A549 (cell line): ENCODE measurements around the gene PI4K2A. TPM values are rescaled to one million over a fixed set of nuclear protein-coding genes. Genes with fewer than 3 reads are reported as not detected.
A peak's percentile ranks its signal among the peaks of the same experiment; 100 is the strongest.

ENCODE experiments used
- ATAC-seq, 2 experiments: fragments of 200-7000 bp in 1 of 2; fragments of >200 bp in 1 of 2; cut with Nextera tagmentation in 1 of 2; cut with Tn5 transposase in 1 of 2; 3 replicates each; pipeline versions ENCODE4 v1.8.0 to v1.9.1; 2018 to 2020; ENCODE audit warnings: mild to moderate bottlenecking in 1 of 2, moderate library complexity in 1 of 2
- CTCF ChIA-PET: fragments of 300-600 bp; sonication (Branson Sonifier 250); formaldehyde crosslinking; extraction: SDS; loops from one replicate; lab custom pipeline; 2021; ENCODE audit warnings: antibody characterized with exemption, inconsistent platforms; lab: Yijun Ruan, JAX
- POLR2A ChIA-PET: fragments of 350-600 bp; formaldehyde crosslinking; extraction: SDS; loops from one replicate; lab custom pipeline; 2021; ENCODE audit warnings: antibody characterized with exemption, inconsistent platforms; lab: Yijun Ruan, JAX
- DNase-seq, 2 experiments: peaks; one replicate each; pipeline versions ENCODE4 v3.0.0 to v3.0.0-alpha.2; 2011 to 2016; ENCODE audit warnings: low read depth in 1 of 2, low spot score in 1 of 2
- FAIRE-seq: peaks from 2 replicates; lab custom pipeline; 2011; peaks lifted over from hg19 to GRCh38; lab: Jason Lieb, UNC
- H3K27ac ChIP-seq, 2 experiments: fragments of >200 bp; sonication (Bioruptor Twin); formaldehyde crosslinking; 3 replicates each; pipeline ENCODE4 v1.5.1; 2016 to 2017
- H3K4me1 ChIP-seq: fragments of >200 bp; sonication (Bioruptor Twin); formaldehyde crosslinking; 3 replicates; pipeline ENCODE4 v1.6.1; 2016
- H3K4me2 ChIP-seq: fragments of >200 bp; sonication (Bioruptor Twin); formaldehyde crosslinking; 3 replicates; pipeline ENCODE4 v1.6.1; 2016
- H3K4me3 ChIP-seq: fragments of >200 bp; sonication (Bioruptor Twin); formaldehyde crosslinking; 3 replicates; pipeline ENCODE4 v1.5.1; 2016
- H3K9me3 ChIP-seq: fragments of >200 bp; sonication (Bioruptor Twin); formaldehyde crosslinking; 3 replicates; pipeline ENCODE4 v1.6.1; 2016
- CBX2 ChIP-seq: fragments of 200-600 bp; sonication (generic); IDR thresholded peaks from 2 replicates; pipeline ENCODE4 v1.6.1; 2016; ENCODE audit warnings: low read depth, mild to moderate bottlenecking, borderline replicate concordance
- CEBPB ChIP-seq, 2 experiments: fragments of >200 bp in 1 of 2; sonication (Bioruptor Twin) in 1 of 2; formaldehyde crosslinking in 1 of 2; IDR thresholded peaks; 2 replicates each; pipeline ENCODE4 v1.6.1; 2012 to 2016
- CHD2 ChIP-seq: fragments of 150-350 bp; IDR thresholded peaks from 2 replicates; pipeline ENCODE4 v1.6.1; 2014; ENCODE audit warnings: low read length; ENCODE audit not compliant: partially characterized antibody
- FOSB ChIP-seq: fragments of 250-450 bp; sonication (Bioruptor Pico); IDR thresholded peaks from 2 replicates; pipeline ENCODE4 v1.5.0; 2020; ENCODE audit warnings: mild to moderate bottlenecking, moderate library complexity
- HDAC2 ChIP-seq: fragments of 200-600 bp; sonication (generic); IDR thresholded peaks from 2 replicates; pipeline ENCODE4 v1.6.1; 2016
- HOXB5 ChIP-seq: fragments of 250-450 bp; sonication (Bioruptor Pico); IDR thresholded peaks from 2 replicates; pipeline ENCODE4 v1.5.0; 2020; ENCODE audit warnings: mild to moderate bottlenecking, moderate library complexity
- JUNB ChIP-seq: fragments of >200 bp; sonication (Bioruptor Twin); formaldehyde crosslinking; IDR thresholded peaks from 2 replicates; pipeline ENCODE4 v1.6.1; 2016
- KDM5A ChIP-seq: fragments of 200-600 bp; sonication (generic); IDR thresholded peaks from 2 replicates; pipeline ENCODE4 v1.6.1; 2016; ENCODE audit warnings: antibody characterized with exemption, mild to moderate bottlenecking
- MAZ ChIP-seq: fragments of 150-350 bp; IDR thresholded peaks from 2 replicates; pipeline ENCODE4 v1.6.1; 2014; ENCODE audit warnings: antibody characterized with exemption, low read depth, low read length, borderline replicate concordance
- RNF2 ChIP-seq: fragments of 200-600 bp; sonication (generic); IDR thresholded peaks from 2 replicates; pipeline ENCODE4 v1.6.1; 2016; ENCODE audit warnings: low read depth, mild to moderate bottlenecking, antibody characterized with exemption, moderate library complexity, borderline replicate concordance
- SREBF2 ChIP-seq: fragments of 450-650 bp; IDR thresholded peaks from 2 replicates; pipeline ENCODE4 v1.6.1; 2014; ENCODE audit warnings: mild to moderate bottlenecking, moderate library complexity
- ZC3H11A ChIP-seq: fragments of 450-650 bp; IDR thresholded peaks from 2 replicates; pipeline ENCODE4 v1.6.1; 2014; ENCODE audit warnings: antibody characterized with exemption, mild to moderate bottlenecking
- ZFP36 ChIP-seq: fragments of 450-650 bp; IDR thresholded peaks from 2 replicates; pipeline ENCODE4 v1.6.1; 2014; ENCODE audit warnings: borderline replicate concordance; ENCODE audit not compliant: partially characterized antibody
- WGBS: methylation state at CpG from one replicate; pipeline ENCODE4 v1.1.6; 2017; ENCODE audit errors: missing lambda C conversion rate; 5-methylcytosine and 5-hydroxymethylcytosine counted together
- polyA plus RNA-seq, 4 experiments: library from polyadenylated mRNA; depleted of rRNA in 3 of 4; stranded (reverse); fragments of >200 nt; fragmentation: RNase III in 1 of 4; extraction: RNeasy Plus Mini Kit Qiagen cat#74134 plus additional on column Dnase treatment in 1 of 4; gene quantifications; 2 replicates in 3 of 4; 3 replicates in 1 of 4; pipeline ENCODE4 v1.2.3, GENCODE V29; 2011 to 2017
- TF ChIP-seq, protein P1 (sequence below): IDR thresholded peaks from 2 replicates; pipeline ENCODE4 v1.6.1; 2012; ENCODE audit warnings: low read depth, borderline replicate concordance
- TF ChIP-seq, protein P2 (sequence below): fragments of >200 bp; sonication (Bioruptor Twin); formaldehyde crosslinking; IDR thresholded peaks from 2 replicates; pipeline ENCODE4 v1.6.1; 2016
- TF ChIP-seq, protein P3 (sequence below): IDR thresholded peaks from 2 replicates; pipeline ENCODE4 v1.6.1; 2012
- TF ChIP-seq, protein P4 (sequence below): fragments of 200-600 bp; sonication (generic); IDR thresholded peaks from 2 replicates; pipeline ENCODE4 v1.6.1; 2016; ENCODE audit warnings: antibody characterized with exemption, mild to moderate bottlenecking, moderate library complexity
- TF ChIP-seq, protein P5 (sequence below): IDR thresholded peaks from 2 replicates; pipeline ENCODE4 v1.6.1; 2012

PI4K2A gene
- polyA plus RNA-seq, 2 of the 4 experiments (the other 2 are of a cell fraction): 16.6 TPM

DNA sequence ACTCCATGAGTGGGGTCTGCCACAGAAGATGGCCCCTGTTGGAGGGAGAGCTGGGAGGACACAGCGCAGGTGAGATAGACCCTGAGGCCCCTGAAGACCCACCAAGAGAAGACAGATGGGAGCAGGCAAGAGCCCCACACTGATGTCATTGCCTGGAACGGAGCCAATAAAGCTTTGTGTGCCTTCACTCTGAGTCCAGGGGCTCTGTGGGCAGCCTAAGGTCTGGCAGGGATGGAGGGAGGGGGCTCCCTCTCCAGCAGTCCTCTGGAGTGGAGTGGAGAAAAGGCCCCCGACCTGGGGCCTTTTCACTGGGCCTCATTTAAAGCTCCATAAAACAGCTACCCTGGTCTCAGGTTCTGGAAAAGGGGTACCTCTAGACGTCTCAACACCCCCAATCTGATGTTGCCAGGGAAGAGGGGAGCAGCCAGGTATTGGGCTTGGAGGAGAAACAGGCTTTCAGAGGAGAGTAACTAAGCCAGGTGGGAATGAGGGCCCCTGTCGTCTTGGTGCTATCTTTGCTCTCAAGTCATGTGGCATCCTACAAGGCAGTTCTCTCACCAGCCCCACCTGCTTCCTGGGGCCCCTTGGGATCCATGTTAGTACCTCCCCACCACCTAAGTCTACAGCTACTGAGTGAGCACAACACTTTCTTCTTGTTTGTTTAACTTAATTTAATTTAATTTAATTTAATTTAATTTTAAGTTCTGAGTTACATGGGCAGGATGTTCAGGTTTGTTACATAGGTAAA lies 49.5 kb upstream of the PI4K2A start:
- H3K4me3 ChIP-seq: no peak overlapping the region
- DNase-seq (no peak), FAIRE-seq (no peak), ATAC-seq (no peak)
- H3K9me3 ChIP-seq: no peaks in the 10 kb centered on the region
- 62% methylated on average over 5 of the region's 5 CpGs for WGBS
- H3K4me1 ChIP-seq: peaks cover 10% of the 10 kb centered on the region
- H3K4me2 ChIP-seq: no peak overlapping the region
- TF ChIP-seq CEBPB (IDR thresholded peaks at IDR 0.05) (no peak), HDAC2 (no peak), MAZ (no peak), SREBF2 (no peak), ZFP36 (no peak), KDM5A (no peak), ZC3H11A (no peak), CHD2 (no peak), CBX2 (no peak), HOXB5 (CRISPR knock-in tag) (no peak)
- TF ChIP-seq, protein P1, sequence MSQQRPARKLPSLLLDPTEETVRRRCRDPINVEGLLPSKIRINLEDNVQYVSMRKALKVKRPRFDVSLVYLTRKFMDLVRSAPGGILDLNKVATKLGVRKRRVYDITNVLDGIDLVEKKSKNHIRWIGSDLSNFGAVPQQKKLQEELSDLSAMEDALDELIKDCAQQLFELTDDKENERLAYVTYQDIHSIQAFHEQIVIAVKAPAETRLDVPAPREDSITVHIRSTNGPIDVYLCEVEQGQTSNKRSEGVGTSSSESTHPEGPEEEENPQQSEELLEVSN: no peak
- TF ChIP-seq, protein P2, sequence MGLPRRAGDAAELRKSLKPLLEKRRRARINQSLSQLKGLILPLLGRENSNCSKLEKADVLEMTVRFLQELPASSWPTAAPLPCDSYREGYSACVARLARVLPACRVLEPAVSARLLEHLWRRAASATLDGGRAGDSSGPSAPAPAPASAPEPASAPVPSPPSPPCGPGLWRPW: no peak
- TF ChIP-seq, protein P3, sequence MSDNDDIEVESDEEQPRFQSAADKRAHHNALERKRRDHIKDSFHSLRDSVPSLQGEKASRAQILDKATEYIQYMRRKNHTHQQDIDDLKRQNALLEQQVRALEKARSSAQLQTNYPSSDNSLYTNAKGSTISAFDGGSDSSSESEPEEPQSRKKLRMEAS: no peak
- ChIA-PET POLR2A (no interaction called here), CTCF (interaction anchor here (0.6 to 39.7 kb wide), 5 partner anchors 9 to 109 kb away, joined by 3 to 1048 read pairs (median 3); partner anchors contain the start of genes ANKRD2, C10orf62 and HOGA1)
- peak overlapping the region in 1 of 2 experiments; percentile 32; a peak in 1 of 6 replicates for H3K27ac ChIP-seq

DNA sequence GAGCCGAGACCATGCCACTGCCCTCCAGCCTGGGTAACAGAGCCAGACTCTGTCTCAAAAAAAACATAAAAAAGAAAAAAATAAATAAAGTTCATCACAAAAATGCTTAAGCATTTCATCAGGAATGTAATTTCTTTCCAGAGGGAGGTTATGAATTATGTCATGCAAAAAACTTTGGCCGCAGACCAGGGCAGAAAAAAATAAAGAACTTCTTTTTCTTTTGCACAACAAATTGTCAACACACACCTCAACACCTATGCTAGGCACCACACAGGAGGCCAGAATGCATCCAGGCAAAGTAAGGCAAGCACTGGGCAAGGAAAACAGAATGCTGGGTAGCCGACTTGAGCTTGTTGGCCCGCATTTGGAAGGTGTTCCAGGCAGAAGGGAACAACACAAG lies 47.0 kb upstream of the PI4K2A start:
- peak overlapping the region; percentile 17 to 24; a peak in 2 of 6 replicates for H3K27ac ChIP-seq

More for the DNA sequence above, 47.0 kb upstream of the PI4K2A start:
- TF ChIP-seq, protein P4, sequence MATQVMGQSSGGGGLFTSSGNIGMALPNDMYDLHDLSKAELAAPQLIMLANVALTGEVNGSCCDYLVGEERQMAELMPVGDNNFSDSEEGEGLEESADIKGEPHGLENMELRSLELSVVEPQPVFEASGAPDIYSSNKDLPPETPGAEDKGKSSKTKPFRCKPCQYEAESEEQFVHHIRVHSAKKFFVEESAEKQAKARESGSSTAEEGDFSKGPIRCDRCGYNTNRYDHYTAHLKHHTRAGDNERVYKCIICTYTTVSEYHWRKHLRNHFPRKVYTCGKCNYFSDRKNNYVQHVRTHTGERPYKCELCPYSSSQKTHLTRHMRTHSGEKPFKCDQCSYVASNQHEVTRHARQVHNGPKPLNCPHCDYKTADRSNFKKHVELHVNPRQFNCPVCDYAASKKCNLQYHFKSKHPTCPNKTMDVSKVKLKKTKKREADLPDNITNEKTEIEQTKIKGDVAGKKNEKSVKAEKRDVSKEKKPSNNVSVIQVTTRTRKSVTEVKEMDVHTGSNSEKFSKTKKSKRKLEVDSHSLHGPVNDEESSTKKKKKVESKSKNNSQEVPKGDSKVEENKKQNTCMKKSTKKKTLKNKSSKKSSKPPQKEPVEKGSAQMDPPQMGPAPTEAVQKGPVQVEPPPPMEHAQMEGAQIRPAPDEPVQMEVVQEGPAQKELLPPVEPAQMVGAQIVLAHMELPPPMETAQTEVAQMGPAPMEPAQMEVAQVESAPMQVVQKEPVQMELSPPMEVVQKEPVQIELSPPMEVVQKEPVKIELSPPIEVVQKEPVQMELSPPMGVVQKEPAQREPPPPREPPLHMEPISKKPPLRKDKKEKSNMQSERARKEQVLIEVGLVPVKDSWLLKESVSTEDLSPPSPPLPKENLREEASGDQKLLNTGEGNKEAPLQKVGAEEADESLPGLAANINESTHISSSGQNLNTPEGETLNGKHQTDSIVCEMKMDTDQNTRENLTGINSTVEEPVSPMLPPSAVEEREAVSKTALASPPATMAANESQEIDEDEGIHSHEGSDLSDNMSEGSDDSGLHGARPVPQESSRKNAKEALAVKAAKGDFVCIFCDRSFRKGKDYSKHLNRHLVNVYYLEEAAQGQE: no peak
- TF ChIP-seq, protein P5, sequence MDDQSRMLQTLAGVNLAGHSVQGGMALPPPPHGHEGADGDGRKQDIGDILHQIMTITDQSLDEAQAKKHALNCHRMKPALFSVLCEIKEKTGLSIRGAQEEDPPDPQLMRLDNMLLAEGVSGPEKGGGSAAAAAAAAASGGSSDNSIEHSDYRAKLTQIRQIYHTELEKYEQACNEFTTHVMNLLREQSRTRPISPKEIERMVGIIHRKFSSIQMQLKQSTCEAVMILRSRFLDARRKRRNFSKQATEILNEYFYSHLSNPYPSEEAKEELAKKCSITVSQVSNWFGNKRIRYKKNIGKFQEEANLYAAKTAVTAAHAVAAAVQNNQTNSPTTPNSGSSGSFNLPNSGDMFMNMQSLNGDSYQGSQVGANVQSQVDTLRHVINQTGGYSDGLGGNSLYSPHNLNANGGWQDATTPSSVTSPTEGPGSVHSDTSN: no peak
- no peak for TF ChIP-seq FOSB (CRISPR knock-in tag)
- no peak for TF ChIP-seq JUNB
- no peak for TF ChIP-seq RNF2
- TF ChIP-seq, protein P3: no peak
- TF ChIP-seq, all 56 proteins: peak for 0
- Histone ChIP-seq H3K4me1 (peaks cover 30% of the 10 kb centered on the region), H3K4me3 (no peak overlapping the region), H3K4me2 (no peak overlapping the region), H3K9me3 (no peaks in the 10 kb centered on the region)
- POLR2A ChIA-PET: no interaction called here
- ATAC-seq (no peak), DNase-seq (no peak), FAIRE-seq (no peak)
- CTCF ChIA-PET: interaction anchor here (0.7 to 39.7 kb wide), 5 partner anchors 6 to 186 kb away, joined by 3 to 1048 read pairs (median 4); partner anchors contain the start of genes ANKRD2, C10orf62 and HOGA1
- WGBS: 91% methylated on average over 4 of the region's 4 CpGs
